Suppressor macrophage (primary cell): ENCODE data around the gene DNAJB6.

Experiments
- DNase-seq, 4 experiments: peaks; one replicate each; pipeline ENCODE4 v3.0.0-alpha.2; 2020 to 2022

DNAJB6 gene

GRCh38 chr7:157429001-157429679 lies 92.3 kb downstream of the DNAJB6 start:
- DNase-seq, result no peak

GRCh38 chr7:157429680-157430224 lies 92.9 kb downstream of the DNAJB6 start:
- DNase-seq, result no peak

- no peak for DNase-seq
Measured at GRCh38 chr7:157430721-157431120, 93.9 kb downstream of the DNAJB6 start.

GRCh38 chr7:157431173-157431950 lies 94.6 kb downstream of the DNAJB6 start:
- DNase-seq, result no peak

DNA sequence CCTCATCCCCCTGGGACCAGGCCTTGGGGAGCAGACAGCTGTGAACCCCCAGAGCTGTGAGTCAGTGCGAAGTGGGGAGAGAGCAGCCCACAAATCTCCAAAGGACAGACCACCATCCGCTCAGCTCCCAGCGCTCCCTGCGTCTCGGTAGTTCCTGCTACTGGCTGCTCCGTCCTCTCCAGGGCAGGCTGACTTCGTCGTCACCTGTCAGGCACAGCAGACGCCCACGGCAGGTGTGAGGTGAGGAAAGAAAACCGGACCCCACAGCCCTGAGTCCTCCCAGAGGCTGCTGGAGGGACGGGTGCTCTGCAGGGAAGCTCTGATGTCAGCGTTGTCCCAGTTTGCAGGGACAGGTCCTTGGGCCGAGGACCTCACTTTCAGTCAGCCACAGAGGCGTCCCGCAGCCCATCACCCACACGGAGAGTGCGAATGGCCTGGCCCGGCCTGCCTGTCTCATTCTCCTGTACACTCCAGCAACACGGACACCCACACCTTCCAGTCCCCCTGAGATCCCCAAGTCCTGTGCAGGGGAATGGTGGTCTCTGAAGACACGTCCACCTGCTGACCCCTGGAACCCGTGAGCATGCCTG lies 95.2 kb downstream of the DNAJB6 start:
- no peak for DNase-seq

- DNase-seq, result peak; percentile 50 to 79 (median 65)
Measured at GRCh38 chr7:157432541-157432956, 95.7 kb downstream of the DNAJB6 start.

DNA sequence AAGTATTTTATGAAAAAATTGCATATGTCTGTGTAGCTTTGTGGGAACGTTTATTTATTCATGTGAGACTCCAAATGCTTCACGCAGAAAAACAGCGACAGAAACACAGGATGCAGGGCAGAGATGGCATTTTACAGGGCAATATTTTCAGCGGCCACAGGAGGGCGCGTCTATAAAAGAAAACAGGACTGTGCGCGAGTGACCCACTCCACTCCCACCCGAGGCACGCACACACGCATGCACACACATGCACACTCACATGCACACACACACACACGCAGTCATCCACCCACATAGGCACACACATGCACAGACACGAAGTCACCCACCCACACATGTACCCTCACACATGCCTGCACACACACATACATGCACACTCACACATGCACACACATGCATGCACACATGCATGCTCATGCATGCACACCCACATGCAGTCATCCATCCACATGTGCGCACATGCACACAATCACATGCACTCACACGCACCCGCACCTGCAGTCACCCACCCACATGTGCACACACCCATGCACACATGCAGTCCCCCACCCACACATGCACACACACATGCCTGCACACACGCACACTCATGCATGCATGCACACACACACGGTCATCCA lies 96.3 kb downstream of the DNAJB6 start:
- DNase-seq, result peak; percentile 47 to 68 (median 65)

DNA sequence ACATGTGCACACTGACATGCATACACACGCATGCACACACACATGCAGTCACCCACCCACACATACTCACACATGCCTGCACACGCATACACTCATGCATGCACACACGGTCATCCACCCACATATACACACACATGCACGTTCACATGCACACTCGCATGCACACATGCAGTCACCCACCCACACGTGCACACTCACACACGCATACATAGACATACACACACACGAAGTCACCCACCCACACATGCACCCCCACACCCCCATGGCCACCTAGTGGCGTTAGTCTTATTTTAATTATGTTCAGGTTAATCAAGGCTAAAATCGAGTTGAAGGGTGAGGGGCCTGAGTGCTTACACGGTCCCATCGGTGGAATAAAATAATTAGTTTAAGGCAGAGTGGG lies 96.8 kb downstream of the DNAJB6 start:
- no peak for DNase-seq

- DNase-seq, result no peak
Measured at GRCh38 chr7:157434231-157434630, 97.4 kb downstream of the DNAJB6 start.

GRCh38 chr7:157434701-157435100 lies 97.9 kb downstream of the DNAJB6 start:
- no peak for DNase-seq

- no peak for DNase-seq
Measured at GRCh38 chr7:157436076-157436475, 99.3 kb downstream of the DNAJB6 start.

DNA sequence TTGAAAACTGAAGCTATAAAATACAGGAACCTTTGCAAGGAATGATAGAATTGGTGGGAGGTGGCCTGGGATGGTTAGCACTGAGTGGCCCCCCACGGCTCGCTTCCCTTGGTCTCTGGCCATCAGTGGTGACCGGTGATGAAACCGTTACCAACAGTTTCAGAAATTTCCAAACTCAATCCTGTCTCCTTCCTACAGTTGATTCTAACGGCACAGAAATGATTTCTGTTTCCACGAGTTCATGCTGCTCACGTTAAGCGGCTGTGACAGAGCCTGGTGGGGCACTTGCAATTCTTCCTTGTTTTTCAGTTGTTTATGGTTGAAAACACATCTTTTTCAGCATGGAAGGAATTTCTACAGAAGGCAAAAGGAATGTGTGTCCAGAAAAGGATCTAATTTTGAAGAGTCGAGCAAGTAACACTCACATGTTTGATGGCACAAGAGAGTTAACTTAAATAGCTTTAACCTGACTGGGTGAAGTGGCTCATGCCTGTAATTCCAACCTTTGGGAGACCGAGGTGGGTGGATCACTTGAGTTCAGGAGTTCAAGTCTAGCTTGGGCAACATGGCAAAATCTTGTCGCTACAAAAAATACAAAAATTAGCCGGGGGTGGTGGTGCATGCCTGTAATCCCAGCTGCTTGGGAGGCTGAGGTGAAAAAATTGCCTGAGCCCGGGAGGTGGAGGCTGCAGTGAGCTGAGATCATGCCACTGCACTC lies 100.1 kb downstream of the DNAJB6 start:
- no peak for DNase-seq

GRCh38 chr7:157437519-157438061 lies 100.8 kb downstream of the DNAJB6 start:
- no peak for DNase-seq

- DNase-seq, result no peak
Measured at GRCh38 chr7:157438121-157439025, 101.6 kb downstream of the DNAJB6 start.

DNA sequence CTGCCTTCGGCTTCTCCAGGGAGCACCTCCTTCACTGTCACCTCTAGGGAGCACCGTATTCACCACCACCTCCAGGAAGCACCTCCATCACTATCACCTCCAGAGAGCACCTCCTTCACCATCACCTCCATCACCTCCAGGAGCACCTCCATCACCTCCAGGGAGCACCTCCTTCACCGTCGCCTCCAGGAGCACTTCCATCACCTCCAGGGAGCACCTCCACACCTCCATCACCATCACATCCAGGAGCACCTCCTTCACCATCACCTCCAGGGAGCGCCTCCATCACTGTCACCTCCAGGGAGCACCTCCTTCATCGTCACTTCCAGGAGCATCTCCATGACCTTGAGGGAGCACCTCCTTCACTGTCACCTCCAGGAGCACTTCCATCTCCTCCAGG lies 102.3 kb downstream of the DNAJB6 start:
- DNase-seq, result no peak

- DNase-seq, result no peak
Measured at GRCh38 chr7:157439761-157440160, 103.0 kb downstream of the DNAJB6 start.

DNA sequence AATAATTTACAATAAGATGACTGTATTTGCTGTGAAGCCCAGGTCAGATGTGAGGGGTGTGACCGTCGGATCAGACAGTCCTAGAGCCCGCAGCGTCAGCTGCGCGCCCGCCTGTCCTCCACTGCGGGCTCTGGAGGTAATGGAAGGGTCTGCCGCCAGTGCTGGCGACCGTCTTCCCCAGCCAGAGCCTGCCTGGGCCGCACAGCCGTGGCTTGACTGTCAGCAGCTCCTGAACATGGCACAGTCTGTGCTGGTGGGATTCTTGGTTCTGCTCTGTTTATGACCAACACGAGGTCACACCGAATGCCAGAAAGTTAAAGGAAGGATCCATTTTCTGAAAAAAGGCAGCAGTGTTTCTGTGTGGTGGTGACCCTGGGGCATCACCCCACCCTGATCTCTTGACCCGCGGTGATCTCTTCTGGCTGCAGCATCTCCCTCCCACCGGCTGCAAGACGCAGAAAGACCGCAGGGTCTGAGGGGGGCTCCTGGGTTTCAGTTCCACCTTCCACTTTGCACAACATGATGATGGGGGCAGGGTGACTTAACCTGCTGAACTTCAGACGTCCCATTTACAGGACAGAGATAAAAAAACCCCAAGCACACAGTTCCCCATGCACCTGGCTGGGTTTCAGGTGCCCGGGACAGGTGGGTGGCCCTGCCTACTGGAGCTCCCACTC lies 103.7 kb downstream of the DNAJB6 start:
- DNase-seq, result no peak

DNA sequence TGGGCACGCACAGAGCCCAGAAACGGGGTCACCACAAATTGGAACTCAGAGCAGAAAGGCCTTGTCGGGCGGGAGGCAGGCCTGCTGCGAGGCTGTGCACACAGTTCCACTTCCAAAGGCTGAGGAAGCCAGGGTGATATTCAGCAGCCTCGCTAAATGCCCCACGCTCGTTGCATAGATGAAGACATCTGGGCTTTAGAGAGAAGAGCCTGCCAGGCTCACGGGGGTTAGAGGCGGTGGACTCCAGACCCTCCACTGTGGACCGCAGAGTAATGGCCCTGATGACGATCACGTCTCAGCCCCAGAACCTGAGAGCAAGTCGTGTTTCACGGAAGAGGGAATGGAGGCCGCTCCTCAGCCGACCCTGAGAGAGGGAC lies 104.2 kb downstream of the DNAJB6 start:
- DNase-seq, result no peak

DNA sequence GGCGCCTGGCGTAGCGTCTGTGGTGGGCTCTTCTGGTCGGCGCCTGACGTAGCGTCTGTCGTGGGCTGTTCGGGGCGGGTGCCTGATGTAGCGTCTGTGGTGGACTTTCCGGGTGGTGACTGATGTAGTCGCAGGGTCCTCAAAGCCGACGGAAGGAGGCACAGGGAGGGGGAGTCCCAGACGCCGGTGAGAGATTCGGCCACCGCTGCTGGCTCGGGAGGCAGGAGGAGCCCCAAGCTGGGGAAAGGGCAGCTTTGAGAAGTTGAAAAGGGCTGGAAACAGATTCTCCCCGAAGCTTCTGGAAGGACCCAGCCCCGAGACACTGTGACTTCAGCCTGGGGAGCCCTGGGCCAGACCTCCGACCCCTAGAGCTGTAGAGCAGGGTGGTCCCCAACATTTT lies 105.7 kb downstream of the DNAJB6 start:
- DNase-seq, result no peak
